Activated CD8-positive, alpha-beta memory T cell treated with anti-CD3 and anti-CD28 coated beads, Interleukin-2, amount 50 U/mL, for 24 hours (primary cell): ENCODE results near the gene ENO2.
"Not testable (repeated sequence)": the region's sequence is repeated elsewhere in the genome, so short reads cannot be mapped to it uniquely, and the experiment has no call there.

Experiments used
- DNase-seq: peaks from one replicate; pipeline ENCODE4 v3.0.0-alpha.2; 2020; ENCODE audit errors: extremely low read depth

The ENO2 gene

DNA sequence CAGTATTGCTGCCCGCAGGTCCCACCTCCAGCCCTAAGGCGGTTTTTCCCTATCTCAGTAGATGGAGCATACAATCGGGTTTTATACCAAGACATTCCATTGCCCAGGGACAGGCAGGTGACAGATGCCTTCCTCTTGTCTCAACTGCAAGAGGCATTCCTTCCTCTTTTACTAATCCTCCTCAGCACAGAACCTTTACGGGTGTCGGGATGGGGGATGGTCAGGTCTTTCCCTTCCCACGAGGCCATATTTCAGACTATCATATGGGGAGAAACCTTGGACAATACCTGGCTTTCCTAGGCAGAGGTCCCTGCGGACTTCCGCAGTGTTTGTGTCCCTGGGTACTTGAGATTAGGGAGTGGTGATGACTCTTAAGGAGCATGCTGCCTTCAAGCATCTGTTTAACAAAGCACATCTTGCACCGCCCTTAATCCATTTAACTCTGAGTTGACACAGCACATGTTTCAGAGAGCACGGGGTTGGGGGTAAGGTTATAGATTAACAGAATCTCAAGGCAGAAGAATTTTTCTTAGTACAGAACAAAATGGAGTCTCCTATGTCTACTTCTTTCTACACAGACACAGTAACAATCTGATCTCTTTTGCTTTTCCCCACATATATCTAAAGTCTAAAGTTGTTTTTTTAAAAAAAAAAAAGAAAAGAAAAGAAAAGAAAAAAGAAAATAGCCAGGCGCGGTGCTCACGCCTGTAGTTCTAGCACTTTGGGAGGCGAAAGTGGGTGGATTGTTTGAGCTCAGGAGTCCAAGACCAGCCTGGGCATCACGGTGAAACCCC lies 28.0 kb upstream of the ENO2 start:
- DNase-seq, result not testable (repeated sequence)

DNA sequence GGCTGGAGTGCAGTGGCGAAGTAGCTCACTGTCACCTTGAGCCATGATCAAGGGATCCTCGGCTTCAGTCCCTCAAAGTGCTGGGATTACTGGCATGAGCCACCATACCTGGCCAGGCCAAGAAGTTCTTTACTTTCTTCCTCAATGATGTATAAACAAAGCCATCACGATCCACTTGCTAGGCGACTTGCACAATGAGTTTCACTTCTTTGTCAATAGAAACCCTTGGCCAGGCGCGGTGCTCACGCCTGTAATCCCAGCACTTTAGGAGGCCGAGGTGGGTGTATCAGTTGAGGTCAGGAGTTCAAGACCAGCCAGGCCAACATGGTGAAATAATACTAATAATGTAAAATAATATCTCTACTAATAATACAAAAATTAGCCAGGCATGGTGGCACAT lies 26.9 kb upstream of the ENO2 start:
- no peak for DNase-seq

DNA sequence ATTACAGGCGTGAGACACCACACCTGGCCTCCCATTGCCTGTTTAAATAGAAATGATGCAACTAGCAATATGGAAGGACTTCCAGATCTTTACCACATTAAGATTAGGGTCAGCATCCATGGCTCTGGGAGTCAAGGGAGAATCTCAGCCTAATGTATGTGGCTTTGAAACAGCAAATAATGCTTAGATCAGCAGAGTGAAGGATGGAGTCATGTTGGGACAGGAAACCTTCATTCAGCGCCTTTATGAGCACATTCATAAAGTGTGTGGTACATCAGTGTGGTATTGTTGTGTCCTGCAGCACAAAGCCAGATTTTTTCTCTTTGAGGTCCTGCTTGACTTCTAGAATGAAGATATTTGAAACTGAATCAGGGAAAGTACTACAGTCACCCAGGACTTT lies 26.0 kb upstream of the ENO2 start:
- no peak for DNase-seq

DNA sequence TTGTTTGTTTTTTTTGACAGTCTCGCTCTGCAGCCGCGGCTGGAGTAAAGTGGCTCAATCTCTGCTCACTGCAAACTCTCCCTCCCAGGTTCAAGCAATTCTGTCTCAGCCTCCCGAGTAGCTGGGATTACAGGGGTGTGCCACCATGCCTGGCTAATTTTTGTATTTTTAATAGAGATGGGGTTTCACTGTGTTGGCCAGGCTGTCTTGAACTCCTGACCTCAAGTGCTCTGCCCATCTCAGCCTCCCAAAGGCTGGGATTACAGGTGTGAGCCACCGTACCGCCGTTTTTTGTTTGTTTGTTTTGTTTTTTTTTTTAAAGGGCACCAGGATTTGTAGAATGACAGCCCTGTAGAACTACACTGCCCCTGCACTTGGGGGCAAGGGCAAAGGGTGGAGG lies 25.6 kb upstream of the ENO2 start:
- DNase-seq, result not testable (repeated sequence)

DNA sequence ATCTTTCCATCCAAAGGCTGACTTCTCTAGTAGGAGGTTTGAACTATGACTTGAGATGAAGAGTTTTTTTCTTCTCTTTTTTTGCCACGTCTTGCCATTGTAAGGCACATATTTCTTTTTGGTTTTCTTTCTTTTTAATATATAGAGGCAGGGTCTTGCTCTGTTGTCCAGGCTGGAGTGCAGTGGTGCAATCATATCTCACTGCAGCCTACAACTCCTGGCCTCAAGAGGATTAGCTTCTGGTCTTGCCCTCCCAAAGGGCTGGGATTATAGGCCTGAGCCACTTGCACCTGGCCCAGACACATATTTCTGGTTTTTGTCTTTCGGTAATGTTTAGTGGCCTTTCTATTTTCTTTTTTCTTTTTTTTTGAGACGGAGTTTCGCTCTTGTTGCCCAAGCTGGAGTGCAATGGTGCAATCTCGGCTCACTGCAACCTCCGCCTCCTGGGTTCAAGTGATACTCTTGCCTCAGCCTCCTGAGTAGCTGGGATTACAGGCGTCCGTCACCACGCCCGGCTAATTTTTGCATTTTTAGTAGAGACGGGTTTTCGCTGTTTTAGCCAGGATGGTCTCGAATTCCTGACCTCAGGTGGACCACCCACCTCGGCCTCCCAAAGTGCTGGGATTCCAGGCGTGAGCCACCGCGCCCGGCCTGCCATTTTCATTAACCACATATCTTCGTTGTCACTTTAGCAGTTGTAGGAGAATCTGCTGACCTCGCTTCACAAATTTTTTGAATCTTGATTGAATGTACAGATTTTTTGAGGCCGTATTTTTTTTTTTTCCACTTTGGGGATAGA lies 24.4 kb upstream of the ENO2 start:
- DNase-seq, result not testable (repeated sequence)

DNA sequence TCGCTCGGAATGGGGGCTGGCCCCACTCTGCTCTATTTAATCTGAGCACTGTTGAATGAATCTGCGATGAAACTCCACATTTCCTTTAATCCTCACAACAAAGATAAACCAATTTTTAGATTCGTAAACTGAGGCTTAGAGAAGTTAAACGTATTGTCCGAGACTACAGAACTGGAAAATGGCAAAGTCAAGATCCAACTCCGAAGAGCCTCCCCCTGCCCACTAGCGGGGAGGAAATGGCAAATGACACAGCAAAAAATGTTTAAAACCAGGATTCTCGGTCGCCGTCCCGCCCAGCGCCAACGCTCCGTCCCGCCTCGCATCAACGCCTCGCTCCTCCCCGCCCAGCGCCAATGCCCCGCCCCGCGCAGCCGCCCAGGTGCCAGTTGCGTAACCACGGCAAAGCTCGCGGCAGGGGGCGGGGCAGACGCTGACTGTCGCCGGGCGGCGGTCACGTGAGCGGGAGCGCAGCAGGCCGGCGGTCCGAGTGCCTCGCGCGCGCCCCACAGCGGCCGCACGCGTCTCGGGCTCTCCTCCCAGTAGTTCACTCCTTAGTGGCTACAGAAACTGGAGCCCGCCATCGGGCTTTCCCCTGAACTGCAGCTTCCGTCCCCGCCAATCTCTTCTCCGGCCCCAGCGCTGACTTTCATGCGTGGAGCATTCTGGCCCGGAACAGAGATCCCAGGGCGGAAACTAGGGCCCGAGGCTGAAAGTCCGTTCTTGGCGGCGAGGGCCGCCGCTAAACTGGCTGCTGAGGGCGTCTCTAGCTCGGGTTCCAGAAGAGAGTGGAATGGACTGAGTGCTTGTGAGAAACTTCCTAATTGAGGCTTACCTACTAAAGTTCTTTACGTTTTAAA lies 23.4 kb upstream of the ENO2 start:
- DNase-seq, result peak; percentile 91

DNA sequence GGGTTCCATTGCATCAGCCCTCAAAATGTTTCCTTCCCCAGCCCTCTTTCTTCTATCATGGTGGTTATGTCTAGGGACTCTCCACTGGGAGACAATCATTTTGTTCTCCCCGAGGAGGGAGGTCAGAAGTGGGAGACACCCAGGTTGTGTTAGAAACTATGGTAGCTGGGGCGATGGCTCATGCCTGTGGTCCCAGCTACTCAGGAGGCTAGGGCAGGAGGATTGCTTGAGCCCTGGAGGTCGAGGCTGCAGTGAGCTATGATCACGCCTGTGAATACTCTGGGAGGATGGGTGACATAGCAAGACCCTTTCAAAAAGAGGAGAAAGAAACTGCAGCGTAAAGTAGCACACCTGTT lies 22.8 kb upstream of the ENO2 start:
- DNase-seq, result no peak

DNA sequence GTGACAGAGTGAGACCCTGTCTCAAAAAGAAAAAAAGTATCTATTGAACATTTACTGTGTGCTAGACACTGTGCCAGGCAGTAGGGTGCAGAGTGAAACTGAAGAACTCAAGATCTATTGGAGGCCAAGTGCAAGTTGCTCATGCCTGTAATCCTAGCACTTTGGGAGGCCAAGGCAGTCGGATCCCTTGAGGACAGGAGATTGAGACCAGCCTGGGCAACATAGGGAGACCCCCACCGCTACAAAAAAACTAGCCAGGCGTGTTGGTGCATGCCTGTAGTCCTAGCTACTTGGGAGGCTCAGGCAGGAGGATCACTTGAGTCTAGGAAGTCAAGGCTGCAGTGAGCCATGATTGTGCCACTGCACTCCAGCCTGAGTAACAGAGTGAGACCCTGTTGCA lies 21.7 kb upstream of the ENO2 start:
- DNase-seq, result not testable (repeated sequence)

DNA sequence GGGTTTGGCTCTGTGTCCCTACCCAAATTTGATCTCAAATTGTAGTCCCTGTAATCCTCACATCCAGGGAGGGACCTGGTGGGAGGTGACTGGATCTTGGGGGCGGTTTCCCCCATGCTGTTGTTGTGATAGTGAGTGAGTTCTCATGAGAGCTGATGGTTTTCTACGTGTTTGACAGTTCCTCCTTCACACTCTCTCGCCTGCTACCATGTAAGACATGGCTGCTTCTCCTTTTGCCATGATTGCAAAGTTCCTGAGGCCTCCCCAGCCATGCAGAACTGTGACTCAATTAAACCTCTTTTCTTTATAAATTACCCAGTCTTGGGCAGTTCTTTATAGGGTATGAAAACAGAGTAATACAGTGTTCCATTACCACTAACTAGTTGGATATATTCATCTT lies 20.1 kb upstream of the ENO2 start:
- no peak for DNase-seq

DNA sequence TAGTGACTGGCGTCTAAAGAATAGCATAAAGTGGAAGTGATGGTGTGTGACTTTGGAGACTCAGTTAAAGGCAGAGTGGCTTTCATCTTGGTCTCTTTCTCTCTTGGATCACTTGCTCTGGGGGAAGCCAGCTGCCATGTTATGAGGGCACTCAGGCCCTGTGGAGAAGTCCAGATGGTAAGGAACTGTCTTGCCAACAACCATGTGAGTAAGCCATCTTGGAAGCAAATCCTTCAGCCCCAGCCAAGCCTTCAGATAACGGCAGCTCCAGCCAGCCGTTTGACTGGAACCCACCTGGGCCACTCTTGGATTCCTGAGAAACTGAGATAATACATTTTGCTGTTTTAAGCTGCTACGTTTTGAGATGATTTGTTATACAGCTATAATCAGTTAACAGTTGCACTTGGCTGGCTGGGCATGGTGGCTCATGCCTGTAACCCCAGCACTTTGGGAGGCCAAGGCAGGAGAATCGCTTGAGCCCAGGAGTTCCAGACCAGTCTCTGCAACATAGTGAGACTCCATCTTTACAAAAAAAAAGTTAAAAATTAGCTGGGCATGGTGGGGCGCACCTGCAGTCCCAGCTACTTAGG lies 17.4 kb upstream of the ENO2 start:
- no peak for DNase-seq

DNA sequence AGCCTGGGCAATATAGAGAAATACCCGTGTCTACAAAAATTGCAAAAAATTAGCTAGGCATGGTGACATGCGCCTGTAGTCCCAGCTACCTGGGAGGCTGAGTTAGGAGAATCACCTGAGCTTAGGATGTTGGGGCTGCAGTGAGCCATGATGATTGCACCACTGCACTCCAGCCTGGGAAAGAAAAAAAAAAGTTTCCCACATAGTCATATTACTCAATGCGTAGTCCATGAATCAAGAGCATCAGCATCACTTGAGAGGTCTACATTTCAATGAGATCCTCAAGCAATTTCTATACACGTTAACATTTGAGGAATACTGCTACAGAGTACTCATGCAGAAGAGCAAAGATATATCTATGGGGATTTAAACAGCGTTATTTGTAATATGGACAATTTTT lies 15.0 kb upstream of the ENO2 start:
- DNase-seq, result no peak

DNA sequence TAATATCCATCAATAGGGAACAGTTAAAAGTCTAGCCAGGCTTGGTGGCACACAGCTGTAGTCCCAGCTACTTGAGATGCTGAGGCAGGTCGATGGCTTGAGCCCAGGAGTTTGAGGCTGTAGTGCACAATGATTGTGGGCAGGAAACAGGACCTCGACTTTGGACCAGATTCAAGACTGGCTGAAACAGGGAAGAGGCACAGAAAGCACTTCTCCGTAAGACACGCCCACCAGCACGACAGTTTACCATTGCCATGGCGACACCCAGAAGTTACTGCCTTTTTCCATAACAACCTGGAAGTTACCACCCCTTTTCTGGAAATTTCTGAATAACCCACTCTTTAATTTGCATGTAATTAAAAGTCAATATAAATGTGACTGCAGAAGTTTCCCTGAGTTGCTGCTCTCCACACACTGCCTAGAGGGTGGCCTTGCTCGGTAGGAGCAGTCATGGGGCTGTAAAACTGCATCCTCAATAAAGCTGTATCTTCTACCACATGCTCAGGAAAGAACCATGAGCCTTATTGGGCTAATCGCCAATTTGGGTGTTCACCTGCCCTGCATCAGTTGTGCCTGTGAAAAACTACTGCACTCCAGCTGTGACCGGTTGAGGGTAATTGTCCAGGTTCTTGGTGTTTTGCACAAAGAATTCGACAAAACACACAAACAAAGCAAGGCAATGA lies 14.4 kb upstream of the ENO2 start:
- DNase-seq, result no peak

DNA sequence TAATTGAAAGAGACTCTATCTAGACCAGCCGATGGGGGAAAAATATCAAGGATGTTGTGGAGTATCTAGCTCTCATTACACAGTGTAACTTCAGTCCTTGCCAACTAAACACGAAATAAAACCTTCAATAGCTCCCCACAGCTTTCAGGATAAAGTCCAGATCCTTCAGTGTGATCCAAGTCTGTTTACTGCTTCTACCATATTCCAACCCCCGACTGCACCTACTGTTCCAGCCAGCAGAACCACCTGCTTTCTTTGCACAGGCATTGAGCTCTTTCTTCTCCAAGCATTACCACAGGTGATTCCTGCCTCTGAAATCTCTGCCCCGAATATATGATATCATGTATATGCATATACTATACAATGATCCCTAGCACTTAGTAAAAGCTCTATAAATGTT lies 11.9 kb upstream of the ENO2 start:
- DNase-seq, result no peak

DNA sequence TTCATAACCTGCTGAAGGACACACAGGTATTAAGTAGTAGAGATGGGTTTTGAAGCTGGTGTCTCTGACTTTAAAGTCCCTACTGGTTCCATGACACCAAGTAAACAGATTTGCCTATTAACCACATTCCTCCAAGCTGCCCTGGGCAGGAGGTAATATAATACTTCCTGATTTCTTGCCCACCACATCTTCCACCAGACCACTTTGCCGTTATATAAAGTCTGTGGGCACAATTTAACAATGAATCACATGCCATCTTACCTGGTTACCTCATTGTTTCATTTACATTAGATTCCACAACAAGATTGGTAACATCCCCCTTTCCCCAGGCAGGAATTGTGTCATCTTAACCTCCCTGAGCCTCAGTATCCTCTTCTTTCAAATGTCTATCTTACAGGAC lies 10.7 kb upstream of the ENO2 start:
- DNase-seq, result no peak

DNA sequence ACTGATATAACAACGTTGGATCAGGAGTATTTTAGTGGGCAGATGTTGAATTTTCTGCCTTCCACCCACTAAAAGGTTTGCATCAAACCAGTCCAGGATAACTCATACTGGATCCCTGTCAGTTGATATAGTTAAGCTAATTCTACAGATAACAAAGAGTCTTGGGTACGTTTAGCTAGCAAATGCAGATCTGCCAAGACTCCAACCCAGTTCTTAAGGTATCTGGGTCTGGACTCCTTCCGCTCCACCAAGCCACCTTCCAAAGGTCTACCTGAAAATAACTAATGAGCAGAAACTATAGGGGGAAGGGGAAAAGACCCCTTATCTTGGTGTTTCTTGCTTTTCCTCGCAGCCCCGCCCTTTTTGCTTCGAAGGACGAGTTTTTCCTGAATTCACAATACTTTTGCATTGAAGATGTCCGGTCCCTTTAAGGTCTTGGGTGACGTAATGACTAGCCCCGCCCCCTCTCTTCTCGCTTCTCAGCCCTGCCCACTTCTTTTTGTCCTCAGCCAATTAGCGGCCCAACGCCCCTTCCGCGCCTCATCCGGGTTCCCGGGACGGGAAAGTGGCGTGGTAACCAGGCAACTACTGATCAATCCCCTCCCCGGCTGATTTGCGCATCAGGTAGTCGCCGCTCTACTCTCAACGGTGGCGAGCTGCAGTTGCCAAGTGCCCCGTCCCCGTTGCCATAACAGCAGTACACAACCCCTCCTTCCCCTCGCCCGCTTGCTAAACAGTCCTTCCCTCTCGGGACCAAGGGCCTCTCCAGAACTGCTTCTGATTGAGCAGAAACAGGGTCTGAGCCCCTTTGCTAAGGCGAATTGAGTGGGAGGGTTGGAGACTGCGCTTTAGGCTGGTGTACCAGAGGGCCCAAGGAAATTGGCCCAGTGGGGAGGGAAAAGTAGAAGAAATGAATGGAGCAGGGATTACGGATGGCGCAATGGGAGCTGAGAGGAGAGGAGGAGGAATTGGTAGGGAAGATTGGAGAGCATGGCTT lies 9.8 kb upstream of the ENO2 start, which contains the start of gene LRRC23:
Gene LRRC23 (plus strand): TSS at position 543 of the 997 bp plus-strand sequence. CDS start 812 bp downstream, outside the sequence.
- DNase-seq, result peak; percentile 98

DNA sequence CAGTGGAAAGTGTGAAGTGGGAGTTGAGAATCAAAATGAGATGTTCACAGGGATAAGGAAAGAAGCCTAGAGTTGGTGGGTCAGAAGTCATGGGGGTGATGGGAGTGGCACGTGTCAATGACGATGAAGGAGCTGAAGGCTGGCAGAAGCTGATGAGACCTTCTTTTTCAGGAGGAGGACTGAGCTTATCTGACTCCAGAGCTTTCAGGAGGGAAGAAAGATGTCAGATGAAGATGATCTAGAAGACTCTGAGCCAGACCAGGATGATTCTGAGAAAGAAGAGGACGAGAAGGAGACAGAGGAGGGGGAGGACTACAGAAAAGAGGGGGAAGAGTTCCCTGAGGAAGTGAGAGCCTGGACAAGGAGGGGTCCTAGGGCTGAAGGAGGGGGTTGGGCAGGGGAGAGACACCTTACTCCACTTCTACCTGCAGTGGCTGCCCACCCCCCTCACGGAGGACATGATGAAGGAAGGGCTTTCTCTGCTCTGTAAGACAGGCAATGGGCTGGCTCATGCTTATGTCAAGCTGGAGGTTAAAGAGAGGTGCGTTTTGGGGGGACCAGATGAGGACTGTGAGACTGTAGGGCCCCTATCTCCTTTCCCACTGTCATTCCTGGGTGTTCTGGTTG lies 8.9 kb upstream of the ENO2 start:
- no peak for DNase-seq

DNA sequence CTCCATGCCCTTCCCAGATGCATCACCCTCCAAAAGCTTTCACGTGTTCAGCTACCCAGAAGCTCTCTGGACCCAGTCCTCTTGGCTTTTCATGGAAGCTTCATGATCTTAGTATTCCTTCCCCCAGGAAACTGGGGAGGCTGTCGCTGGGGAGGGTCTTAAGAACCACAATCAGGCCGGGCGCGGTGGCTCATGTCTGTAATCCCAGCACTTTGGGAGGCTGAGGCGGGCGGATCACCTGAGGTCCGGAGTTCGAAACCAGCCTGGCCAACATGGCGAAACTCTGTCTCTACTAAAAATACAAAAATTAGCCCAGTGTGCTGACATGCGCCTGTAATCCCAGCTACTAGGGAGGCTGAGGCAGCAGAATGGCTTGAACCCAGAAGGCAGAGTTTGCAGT lies 6.2 kb upstream of the ENO2 start:
- DNase-seq, result not testable (repeated sequence)

DNA sequence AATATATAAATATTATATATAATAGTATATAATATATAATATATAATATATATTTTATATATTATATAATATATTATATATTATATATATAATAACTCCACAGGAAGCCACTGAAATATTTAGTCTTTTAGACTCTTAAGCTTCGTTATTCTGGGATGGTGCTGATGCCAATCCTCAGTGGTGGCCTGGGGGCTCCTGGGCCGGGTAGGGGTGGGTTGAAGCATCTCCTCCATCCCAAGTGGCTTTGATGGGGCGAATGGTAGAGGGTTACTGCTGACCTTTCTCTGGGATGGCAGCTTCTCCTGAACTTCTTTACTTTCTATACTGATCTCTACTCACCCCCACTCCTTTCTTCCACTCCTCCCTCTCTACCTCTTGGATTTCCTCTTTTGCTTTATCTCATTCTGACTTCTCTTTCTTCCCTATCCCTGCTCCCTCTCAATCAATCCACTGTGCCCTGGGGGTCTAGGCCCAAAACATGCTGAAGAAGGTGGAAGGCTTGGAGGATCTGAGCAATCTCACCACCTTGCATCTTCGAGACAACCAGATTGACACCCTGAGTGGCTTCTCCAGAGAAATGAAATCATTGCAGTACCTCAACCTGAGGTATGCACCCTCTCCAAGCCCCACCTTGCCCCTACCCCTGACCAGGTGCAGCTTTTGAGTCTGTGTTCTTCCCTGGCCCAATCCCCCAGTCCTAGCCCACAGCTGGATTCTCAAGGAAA lies 4.8 kb upstream of the ENO2 start:
- DNase-seq, result no peak
